ENCODE data around the gene DBN1.
"Not testable (repeated sequence)": the region's sequence is repeated elsewhere in the genome, so short reads cannot be mapped to it uniquely, and the experiment has no call there.

DBN1 gene

DNA sequence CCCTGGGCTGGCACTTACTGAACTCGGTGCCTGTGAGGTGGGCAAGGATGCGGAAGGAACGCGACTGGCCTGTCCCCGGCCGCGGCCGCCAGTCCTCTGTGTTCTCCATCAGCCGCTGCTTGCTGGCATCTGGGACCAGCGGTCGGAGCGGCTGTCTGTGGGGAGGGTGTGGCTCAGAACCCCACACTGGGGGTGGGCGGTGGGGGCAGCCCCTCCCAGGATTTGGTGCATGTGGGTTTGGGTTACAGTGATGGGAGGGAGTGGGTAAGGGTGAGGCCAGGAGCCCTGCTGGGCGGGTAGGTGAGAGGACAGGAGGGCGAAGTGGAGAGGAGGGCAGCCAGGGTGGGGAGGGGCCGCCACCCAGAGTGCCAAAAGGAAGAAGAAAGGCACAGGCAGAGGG lies 17.6 kb upstream of the DBN1 start:
- no peak for DNase-seq (ENCODE audit: low read depth in 2 of 2)

DNA sequence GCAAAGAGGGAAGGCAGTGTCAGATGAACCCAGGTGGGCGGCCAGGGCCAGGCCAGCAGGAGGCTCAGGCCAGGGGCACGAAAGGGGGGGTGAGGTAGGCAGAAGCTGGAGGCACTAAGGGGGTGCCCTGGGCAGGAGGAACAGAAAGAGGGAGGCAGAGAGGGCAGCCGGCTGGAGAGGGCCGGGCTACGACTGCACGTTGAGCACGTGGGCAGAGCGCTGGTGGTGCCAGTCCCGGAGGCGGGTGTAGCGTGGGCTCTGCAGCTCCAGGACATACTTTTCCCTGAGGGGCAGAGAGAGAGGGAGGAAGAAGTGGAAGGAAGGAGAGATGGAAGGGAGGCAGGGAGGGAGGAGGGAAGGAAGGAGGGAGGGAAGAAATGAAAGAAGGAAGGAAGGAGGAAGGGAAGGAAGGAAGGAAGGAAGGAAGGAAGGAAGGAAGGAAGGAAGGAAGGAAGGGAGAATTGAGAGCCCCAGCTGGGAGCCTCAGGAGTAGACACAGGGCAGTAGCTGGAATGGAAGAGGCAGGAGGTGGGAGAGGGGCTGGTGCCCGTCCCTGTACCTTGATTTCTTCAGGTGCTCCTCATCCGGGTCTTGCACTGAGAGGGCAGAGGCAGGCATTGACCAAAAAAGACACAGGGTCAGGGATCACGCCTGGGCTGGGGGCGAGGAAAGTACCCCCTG lies 17.0 kb upstream of the DBN1 start:
- no peak for DNase-seq (ENCODE audit: low read depth in 2 of 2)

DNA sequence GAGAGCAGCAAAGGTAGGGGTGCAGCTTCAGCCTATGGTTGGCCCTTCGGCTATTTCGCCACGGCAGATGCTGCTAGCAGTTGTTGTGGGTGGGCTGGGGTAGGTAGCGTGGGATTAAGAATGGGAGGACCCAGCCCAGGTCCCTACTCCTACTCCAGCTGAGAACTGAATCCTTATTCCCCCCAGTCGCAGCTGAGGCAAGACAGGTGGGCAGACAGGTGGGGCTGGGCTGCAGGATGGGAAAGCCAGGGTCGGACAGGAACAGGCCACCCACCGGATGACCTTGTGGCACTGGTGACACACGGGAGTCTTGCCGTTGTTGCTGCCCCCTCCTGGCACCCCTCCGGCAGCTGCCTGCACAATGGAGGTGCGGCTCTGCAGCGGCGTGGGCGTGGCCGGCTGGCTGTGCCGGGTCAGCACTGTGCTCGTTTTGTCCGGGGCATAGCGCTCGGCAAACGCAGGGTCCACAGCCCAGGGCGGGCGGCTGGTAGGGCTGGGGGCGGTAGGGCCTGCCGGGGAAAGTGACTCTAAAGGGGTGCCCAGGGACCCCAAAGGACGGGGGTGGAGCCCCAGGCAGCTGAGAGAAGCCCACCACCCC lies 15.8 kb upstream of the DBN1 start:
- DNase-seq (ENCODE audit: low read depth in 2 of 2): no peak

DNA sequence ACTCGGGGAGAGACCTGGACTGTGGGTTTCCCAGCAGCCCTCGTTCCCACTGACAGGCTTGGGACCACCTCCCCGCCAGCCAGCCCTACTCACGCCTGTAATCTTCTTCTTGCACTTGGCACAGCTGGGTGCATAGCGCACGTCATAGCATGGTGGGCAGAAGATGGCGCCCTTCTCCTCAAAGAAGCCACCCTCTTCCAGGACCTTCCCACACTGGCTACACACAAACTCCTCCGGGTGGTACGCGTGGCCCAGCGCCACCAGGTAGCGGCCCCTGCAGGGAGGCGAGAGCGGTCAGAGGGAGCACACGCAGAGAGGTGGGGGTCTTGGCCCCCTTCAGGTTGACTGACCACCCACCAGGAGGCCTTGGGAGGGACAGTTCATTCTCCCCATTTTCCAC lies 14.5 kb upstream of the DBN1 start:
- DNase-seq (ENCODE audit: low read depth in 2 of 2): no peak

DNA sequence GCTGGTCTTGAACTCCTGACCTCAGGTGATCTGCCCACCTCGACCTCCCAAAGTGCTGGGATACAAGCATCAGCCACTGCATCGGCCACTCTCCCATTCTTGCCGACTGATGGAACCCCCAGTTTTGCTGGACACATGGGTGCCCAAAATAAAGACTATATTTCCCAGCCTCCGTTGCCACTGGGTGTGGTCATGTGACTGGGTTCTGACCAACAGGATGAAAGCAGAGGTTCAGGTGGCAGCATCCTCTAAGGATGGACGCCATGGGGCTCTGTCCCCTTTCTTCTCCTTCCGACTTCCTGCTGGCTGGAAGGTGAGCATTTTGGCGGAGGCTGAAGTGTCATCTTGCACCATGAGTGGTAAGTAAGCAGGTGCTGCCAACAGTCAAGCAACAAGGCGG lies 13.7 kb upstream of the DBN1 start:
- no peak for DNase-seq (ENCODE audit: low read depth in 2 of 2)

DNA sequence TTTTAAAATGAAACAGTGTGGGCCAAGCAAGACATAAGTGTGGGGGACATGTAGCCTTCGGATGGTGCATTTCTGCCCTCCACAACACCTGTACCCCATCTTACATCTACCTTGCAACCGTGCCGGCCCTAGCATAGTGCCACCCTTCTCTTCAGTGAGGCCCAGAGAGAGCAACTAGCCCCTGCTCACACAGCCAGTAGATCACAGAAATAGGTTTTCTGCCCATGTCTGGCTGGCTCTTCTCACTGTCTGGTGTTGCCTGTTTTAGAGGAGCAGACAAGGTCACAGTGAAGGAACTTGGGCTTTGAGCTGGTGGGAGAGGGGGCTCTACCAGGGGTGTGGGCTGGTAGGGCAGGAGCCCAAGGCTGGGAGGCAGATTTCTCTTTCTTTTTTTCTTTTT lies 12.8 kb upstream of the DBN1 start:
- no peak for DNase-seq (ENCODE audit: low read depth in 2 of 2)

DNA sequence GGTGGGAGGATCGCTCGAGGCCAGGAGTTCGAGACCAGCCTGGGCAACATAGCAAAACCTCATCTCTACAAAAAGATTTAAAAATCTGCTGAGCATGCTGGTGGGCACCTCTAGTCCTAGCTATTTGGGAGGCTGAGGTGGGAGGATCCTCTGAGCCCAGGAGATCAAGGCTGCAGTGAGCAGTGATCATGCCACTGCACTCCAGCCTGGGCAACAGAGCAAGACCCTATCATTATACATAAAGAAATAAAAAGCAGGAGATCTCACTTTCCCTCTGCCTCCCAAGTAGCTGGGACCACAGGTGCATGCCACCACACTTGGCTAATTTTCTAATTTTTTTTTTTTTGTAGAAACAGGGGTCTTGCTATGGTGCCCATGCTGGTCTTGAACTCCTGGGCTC lies 12.3 kb upstream of the DBN1 start:
- not testable (repeated sequence) for DNase-seq (ENCODE audit: low read depth in 2 of 2)

DNA sequence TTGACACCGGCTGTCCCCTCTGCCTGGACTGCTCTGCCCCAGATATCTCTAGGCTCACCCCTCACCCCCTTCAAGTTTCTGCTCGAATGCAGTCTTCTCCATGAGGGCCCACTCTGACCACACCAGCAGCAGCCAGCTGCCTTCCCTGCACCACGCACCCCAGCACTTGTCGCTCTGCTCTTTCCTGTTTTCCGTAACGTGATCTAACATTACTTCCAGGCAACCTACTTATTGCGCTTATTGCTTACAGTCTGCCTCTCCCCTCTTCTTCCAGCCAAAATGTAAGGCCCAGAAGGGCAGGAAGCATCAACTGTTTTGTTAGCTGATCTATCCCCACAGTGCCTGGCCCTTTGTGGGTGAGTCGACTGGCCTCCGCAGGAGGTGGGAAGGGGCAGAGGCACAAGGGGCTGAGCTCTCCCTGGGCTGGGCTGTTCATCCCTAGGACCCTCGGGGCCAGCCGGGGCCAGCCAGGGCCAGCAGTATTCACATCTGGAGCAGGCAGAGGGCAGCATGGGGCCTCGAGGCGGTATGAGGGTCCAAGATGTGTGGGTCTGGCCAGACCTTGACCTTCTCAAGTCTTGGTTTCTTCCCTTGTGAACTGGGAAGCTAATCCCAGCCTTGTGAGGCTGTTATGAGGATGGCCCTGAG lies 11.6 kb upstream of the DBN1 start:
- DNase-seq (ENCODE audit: low read depth in 2 of 2): no peak

DNA sequence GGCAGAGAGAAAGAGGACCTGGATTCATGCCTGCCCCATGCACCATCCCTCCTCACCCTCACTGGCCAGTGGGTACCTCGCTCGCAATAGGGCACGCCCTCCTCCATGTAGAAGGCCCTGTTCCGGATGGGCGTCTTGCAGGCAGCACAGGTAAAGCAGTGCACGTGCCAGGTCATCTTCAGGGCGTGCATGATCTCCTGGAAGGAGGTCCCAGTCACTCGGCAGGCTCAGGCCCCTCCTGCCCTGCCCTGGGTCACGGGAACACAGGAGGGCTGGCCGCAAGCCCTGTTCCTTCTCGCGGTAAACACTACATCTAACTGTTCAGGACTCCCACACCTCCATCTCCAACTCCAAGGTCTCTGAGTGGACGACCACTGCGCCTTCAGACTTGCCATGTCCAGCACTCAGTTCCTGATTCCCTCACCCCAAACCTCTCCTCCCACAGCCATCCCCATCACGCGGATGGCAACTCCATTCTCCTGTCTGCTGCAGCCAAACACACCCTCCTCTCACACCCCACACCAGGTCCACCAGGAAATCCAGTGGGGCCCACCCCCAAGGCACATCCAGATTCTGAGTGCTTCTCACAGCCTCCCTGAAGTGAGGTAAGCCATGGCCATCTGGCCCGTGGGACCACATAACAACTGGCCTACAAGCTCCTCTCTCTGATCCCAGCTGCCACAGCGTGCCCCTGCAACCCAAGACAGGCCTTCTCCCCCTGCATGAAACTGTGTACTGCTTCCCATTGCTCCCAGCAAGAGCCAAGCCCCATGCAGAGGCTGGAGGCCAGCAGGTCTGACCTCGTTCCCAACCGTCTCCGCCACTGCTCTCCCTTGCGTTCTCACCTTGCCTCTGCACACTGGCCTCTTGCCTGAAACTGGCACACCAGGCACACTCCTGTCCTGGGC lies 10.8 kb upstream of the DBN1 start:
- no peak for DNase-seq (ENCODE audit: low read depth in 2 of 2)

DNA sequence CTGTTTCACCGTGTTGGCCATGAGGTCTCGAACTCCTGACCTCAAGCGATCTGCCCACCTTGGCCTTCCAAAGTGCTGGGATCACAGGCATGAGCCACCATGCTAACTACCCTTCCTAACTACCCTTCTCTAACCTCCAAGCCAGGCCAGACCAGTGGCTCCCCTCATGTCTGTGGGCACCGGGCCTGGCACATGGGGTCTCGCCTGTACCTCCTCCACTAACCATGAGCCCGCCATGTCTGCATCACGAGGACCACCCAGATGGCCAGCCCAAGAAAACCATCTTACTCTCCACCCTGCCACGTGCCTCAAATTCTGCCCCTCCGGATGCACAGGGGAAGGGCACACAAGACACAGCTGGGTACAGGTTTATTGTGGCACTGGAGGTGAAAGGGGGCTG lies 9.6 kb upstream of the DBN1 start:
- no peak for DNase-seq (ENCODE audit: low read depth in 2 of 2)

DNA sequence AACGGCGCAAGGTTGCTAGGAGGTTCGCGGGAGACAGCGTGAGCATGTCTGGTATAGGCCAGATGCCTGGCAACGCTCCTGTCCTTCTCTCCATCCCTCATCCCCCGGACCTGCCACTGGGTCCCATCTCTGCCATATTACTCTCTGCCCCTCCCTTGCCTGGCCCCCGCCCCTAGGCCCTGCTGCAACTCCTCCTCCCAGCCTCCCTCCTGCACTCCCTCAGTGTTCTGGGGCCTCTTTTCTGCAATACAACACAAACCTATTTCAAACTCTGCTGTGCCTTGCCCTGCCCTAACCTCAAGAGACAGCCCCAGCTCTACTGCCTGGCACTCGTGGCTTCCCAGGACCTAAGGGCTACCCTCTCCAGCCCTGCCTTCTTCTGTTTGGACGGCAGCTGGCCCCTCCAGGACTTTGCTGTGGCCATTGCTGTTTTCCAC lies 8.9 kb upstream of the DBN1 start:
- DNase-seq (ENCODE audit: low read depth in 2 of 2): no peak

DNA sequence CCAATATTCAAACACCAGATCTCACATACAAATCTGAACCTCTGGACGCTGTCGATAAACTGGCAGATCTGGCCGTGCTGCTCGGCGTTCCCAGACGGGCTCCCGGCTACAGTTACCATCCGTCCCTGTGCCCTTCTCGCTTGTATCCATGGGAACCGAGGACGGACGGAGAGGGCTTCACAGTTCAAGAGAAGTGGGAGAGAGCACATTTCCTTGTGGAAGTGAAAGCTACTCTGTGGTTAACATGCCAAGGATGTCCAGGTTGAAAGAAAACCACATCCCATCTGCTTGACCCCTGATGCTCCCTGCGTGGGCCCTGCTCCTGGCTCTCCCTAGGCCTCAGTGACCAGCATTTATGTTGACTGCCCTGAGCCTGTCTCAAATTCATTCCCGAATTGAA lies 6.3 kb upstream of the DBN1 start:
- no peak for DNase-seq (ENCODE audit: low read depth in 2 of 2)

DNA sequence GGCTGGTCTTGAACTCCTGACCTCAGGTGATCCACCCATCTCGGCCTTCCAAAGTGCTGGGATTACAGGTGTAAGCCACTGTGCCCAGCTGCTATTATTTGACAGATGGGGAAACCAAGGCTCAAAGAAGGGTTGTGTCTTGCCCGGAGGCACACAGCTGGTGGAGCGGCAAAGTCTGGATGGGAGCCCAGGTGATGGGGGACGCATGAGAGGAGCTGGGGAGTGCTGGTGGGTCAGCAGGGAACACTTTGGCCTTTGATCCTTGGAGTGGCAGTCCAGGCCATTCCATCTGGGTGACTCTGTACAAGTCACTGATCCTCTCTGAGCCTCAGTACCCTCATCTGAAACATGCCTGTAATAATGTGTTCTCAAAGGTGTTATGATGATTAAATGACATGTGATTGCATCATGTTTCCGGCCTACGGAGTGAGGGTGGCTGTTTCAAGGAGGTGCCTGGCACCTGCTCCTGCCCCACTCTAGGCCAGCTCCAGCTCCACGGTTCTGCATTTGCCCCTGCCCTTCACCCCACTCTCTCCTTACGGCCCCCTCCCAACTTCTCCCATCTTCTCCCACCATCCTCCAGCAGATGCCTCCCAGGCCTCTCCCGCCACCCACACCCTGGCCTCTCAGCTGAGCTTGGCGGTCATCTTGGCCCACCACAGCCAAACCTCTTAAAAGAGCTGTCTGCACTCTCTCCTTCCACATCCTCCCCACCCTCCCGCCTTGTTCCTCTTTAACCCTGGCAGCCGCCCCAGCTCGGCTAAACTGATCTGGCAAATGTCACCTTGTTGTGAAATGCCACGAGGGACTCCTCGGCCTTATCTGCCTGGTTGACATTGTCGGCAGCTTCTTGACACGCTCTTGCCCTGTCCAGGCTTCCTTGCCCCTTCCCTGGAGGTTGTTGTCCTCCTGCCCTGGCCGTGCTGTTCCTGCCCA lies 5.5 kb upstream of the DBN1 start:
- DNase-seq (ENCODE audit: low read depth in 2 of 2): no peak

DNA sequence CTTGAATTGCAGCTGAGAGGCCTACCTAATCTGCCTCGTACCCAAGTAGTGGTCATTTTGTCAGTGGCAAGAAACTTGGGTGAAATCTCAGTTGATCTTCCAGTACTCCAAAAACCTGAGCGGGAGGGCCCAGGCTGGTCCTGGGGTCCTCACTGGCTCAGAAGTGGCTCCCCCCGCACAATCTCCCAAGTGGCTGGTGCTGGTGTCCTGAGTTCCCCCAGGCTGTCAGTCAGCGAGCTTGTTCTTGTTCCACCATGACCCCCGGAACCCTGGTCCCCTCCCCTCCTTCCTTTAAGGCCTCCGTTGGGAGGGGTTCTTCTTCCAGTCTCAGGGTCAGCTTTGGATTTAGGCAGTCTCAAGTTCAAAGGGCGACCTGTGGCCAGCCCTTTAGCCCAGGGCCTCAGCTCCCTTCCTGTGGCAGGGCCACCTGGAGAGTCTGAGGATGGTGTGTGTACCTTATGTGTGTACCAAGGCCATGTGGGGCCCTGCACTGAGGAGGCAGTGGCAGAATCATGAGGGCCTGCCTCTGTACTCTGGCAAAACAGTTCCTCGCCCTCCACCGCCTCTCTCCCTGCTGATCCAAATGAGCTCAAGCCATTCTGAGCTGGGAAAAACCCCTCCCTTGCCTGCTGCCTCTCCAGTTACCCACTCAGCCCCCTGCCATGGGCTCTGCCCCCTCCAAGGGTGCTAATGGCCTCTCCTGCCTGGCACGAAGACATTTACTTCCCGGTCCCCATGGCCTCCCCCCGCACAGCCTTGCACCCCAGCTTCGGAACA lies 4.5 kb upstream of the DBN1 start:
- DNase-seq (ENCODE audit: low read depth in 2 of 2): no peak

DNA sequence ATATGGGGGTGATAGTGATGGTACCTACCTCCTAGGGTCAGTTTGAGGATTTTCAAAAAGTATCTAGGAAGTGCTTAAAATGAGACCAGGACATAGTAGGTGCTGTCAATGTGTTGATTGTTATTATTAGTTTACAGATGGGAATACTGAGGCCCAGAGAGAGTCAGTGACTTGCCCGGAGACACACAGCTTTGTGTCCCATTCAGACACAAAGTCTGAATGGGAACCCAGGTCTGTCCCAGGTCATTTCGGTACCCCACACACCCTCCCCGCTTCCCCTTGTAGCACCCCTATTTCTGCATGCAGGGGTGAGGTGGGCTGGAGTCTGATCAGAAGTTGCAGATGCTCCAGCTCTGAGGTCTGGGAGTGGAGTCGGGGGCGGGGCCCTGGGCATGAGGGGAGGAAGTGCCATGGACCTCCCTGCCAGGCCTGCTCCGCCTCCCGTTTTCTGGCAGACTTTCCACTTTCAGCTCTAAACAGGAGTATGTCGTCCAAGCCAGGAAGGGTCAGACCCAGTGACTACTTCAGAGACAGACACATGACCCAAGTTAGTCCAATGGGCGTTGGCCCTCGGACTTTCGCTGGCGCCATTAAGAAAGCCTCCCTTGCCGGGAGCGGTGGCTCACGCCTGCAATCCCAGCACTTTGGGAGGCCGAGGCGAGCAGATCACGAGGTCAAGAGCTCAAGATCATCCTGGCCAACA lies 3.2 kb upstream of the DBN1 start:
- DNase-seq (ENCODE audit: low read depth in 2 of 2): no peak

DNA sequence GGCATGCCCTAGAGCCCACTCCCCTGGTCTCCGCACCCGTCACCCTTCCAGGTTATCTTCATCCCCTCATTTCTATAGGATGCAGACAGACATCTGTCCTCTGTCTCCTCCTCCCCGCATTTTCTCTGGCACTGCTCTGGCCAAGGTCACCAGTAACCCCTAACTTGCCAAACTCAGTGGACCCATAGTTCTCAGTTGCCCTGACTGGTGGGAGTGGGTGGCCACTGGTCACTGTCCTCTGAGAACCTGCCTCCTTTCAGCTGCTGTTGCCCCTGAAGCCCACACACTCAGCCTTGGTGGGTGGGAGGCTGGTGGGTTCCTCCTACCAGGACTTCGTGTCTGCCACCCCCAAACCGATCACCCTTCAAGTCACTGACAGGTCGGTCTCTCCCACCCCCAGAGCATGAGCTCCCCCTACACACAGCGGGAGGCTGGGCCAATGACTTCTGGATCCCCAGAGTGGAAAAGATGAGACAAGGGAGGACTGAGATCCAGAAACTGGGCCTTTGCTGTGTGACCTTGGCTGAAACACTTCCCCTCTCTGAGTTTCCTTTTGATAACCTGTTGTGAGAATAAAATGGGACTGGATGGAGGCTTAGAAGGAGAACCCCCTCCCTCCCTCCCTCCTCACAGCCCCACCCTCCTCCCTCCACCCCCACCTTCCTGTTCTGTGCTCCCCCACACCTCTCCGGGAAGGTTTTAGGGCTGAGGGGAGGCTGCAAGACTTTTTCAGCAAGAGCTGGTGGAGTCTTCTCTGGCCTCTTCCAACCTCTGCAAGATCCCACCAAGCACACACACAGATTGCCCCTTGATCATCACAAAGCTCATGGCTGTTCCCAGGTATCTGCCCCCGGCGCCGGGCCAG lies 2.4 kb upstream of the DBN1 start:
- no peak for DNase-seq (ENCODE audit: low read depth in 2 of 2)

DNA sequence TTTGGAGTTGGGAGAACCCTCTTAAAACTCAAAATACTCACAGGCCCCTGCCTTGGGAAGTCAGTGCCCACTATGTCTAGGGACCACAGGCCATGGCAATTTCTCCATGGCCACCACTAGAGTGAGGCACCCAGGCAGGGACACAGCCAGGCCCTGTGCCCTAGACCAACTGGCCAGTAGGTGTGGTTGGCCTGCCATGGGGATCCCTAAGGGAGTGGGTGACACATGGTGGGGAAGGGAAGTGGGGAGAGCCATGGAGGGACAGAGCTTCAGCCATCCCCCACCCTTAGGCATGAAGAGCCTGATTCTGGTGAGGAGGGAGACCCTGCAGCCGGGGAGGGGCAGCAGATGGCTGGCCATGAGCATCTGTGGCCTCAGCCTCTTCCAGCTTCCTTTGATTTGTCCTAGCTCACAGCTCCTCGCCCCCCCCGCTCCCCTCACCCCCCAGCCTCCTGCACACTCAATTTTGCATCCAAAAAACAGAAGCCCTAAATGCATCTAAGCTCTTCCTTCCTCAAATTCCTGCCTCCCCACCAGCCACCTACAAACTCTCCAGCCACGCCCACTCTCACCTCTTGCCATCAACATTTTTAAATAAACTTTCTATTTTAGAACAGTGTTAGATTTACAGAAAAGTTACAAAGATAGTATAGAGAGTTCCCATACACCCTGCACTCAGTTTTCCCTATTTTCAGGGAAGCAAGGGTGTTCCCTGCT lies 1.6 kb upstream of the DBN1 start:
- DNase-seq (ENCODE audit: low read depth in 2 of 2): no peak

DNA sequence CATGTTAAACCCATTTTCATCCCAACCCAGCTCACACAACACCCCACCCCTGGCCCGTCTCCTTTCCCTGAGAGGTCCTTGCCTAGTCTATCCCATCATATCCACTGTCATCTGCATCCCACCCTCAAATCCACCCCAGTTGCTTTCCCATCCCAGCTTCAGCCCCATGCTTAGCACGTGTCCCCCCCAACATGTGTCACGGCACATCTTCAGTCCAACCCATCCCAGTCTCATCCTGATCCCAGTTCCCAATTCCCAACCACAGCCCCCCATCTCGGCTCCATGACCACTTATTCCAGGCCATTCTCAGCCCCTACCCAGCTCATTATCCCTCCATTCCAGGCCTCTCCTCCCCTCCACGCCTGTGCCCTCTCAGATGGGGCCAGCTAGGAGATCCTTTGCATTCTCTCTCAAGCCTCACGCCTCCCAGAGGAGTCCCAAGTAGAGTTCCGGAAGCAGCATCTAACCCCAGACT lies 605 bp upstream of the DBN1 start:
- DNase-seq (ENCODE audit: low read depth in 2 of 2): no peak

Measured in stimulated activated CD8-positive, alpha-beta memory T cell treated with anti-CD3 and anti-CD28 coated beads, Interleukin-2, amount 100 ng/mL, for 1 hour (primary cell).